GM10266 (cell line): ENCODE measurements around the gene VIPR1.

ENCODE experiments used
- DNase-seq: peaks from one replicate; pipeline ENCODE4 v3.0.0; 2012; ENCODE audit errors: extremely low spot score
- TF ChIP-seq, protein P1 (sequence below): IDR thresholded peaks from 2 replicates; pipeline ENCODE4 v1.5.1; 2012; ENCODE audit warnings: mild to moderate bottlenecking, low read depth; ENCODE audit not compliant: control insufficient read depth, insufficient read depth; ENCODE audit errors: missing control alignments

The VIPR1 gene

DNA sequence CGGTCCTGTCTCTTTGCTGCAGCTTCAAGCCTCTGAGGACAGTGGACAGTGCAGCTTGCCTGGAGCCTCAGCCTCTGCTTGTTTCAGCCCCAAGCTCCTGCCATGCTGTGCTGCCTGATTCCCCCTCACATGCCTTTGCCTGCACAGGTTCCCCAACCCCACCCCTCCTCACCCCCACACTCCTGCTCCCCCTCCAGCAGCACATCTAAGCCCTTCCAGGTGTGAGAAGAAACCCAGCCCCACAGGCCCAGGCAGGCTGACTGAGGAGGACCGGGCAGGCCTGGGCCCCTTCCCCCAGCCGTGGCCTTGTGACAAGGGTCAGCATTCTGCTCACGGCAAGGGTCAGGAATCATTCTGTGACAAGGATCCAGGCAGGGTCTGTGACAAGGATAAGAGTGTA, 22.8 kb downstream of the VIPR1 start:
- no peak for DNase-seq
- TF ChIP-seq, protein P1, sequence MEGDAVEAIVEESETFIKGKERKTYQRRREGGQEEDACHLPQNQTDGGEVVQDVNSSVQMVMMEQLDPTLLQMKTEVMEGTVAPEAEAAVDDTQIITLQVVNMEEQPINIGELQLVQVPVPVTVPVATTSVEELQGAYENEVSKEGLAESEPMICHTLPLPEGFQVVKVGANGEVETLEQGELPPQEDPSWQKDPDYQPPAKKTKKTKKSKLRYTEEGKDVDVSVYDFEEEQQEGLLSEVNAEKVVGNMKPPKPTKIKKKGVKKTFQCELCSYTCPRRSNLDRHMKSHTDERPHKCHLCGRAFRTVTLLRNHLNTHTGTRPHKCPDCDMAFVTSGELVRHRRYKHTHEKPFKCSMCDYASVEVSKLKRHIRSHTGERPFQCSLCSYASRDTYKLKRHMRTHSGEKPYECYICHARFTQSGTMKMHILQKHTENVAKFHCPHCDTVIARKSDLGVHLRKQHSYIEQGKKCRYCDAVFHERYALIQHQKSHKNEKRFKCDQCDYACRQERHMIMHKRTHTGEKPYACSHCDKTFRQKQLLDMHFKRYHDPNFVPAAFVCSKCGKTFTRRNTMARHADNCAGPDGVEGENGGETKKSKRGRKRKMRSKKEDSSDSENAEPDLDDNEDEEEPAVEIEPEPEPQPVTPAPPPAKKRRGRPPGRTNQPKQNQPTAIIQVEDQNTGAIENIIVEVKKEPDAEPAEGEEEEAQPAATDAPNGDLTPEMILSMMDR, result no peak

DNA sequence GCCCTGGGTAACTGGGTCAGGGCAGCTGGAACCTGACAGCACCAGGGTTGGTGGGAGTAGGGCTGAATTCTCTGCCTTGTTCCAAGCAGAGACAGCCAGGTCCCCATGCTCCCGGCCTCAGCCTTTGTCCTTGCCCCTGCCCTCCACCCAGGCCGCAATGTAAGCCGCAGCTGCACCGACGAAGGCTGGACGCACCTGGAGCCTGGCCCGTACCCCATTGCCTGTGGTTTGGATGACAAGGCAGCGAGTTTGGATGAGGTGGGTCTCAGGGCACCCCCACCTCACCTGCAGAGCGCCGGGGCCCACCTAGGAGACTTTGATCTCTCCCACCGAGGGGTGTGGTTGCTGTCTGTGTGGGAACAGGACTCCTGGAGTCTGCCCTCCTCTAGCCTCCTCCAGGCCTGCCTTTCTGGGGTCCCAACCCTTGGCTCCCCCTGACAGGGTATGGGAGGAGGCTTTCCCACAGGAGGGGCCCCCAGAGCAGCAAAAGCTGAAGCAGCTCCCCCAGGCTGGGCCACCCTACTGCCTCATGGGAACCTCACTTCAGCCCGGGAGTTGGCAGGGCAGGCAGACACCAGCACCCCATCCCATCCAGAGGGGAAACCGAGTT, 23.4 kb downstream of the VIPR1 start:
- TF ChIP-seq, protein P1, result no peak

DNA sequence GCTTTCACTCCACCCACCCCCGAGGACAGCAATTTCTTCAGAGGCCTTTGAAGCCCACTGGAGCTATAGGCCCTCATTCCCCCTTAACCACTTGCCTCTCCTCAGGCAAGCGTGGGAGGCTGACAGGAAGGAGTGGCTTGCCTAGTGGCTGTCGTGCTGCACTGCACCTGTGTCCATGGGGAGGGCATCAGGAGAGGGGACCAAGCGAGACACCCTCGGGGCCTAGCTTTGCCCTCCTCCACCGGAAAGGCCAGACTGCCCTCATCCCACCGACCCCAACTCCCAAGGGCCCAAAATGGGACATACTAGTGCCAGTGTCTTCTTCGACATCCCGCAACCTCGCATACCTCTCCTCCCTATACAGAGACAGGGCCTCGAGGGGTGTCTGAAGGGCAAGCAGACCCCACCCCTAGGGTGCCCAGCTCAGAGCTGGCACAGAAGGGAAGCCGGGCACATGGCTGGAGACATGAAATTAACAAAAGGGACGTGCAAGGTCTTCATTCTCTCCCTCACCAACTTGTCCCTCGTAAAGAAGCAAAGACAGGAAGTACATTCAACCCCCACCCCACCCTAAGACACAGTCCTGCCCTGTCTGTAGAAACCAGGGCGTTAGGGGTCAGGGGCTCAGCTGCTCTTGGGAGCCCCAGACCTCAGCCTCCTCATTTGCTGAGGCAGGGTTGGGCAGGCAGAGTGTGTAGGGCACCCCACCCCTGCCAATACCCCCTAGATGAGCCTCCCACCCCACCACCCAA, 24.3 kb downstream of the VIPR1 start:
- TF ChIP-seq, protein P1, result no peak
- no peak for DNase-seq

More for the DNA sequence above, 23.4 kb downstream of the VIPR1 start:
- DNase-seq, result no peak

DNA sequence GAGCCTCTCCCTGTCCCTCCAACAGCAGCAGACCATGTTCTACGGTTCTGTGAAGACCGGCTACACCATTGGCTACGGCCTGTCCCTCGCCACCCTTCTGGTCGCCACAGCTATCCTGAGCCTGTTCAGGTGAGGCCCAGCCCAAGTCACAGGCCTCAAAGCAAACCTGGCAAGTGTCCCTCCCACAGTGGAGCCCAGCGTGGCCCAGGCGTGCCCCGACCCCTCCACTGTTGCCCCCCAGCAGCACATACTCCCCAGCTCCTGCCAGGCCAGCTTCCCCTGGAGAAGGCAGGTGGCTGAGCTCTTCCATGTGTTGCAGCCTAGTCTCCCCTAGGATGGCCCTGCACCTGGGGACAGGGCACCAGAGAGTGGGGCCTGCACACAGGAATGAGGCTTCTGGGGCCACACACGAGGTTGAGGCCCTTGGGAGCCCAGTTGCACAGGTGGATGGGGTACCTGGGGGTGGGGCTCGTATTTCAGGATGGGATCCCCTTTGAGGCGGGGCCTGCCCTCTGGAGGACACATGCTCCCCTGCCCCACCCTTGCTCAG, 25.0 kb downstream of the VIPR1 start:
- no peak for DNase-seq
- TF ChIP-seq, protein P1, result no peak

DNA sequence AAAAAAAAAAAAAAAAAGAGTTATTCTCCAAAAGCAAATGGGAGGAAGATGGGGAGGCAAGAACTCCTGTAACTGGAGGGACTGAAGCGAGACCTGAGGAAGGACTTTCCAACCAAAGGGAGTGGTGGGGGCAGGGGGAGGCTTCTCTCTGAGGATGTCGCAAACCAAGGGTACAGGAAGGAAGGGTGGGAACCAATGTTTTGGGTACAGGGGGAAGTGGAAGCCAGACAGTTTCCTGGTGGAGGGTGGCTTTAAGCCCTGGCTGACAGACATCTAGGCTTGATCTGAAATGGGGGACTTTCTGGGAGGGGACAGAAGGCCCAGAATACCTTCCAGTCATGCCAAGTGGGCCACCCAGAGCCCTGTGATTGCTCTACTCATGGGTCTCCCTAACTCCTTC, 27.0 kb downstream of the VIPR1 start:
- no peak for DNase-seq
- TF ChIP-seq, protein P1, result no peak

DNA sequence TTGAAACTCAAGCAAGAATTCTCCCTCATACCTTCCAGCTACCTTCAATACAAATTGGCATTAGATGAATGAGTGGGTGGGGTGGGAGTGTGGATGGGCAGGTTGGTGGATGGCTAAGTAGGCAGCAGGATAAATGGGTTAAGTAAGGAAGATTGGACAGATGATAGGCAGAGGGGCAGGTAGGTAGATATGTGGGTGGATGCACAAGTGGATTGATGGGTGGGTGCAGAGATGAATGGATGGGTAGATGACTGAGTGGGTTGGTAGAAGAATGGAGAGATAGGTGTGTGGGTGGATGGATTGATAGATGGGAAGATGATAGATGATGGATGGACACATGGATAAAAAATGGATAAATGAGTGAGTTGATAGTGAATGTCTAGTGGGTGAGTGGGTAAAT, 27.6 kb downstream of the VIPR1 start:
- TF ChIP-seq, protein P1, result no peak
- no peak for DNase-seq

DNA sequence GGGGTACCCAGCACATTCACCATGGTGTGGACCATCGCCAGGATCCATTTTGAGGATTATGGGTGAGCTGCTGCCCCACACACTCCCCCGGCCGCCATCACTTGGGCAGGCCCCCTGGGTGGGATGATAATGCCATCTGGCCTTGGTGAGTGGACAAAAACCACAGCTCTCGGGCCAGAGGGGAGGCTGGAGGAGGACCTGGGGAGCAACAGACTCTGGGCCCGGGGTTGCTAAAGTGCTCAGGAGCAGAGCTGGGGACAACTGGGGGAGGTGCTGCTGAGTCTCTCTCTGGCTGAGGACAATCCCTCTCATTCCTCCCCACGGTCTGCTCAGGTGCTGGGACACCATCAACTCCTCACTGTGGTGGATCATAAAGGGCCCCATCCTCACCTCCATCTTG, 29.0 kb downstream of the VIPR1 start:
- TF ChIP-seq, protein P1, result no peak
- DNase-seq, result no peak
